ENCODE data around the gene COL8A2.

COL8A2 gene

DNA sequence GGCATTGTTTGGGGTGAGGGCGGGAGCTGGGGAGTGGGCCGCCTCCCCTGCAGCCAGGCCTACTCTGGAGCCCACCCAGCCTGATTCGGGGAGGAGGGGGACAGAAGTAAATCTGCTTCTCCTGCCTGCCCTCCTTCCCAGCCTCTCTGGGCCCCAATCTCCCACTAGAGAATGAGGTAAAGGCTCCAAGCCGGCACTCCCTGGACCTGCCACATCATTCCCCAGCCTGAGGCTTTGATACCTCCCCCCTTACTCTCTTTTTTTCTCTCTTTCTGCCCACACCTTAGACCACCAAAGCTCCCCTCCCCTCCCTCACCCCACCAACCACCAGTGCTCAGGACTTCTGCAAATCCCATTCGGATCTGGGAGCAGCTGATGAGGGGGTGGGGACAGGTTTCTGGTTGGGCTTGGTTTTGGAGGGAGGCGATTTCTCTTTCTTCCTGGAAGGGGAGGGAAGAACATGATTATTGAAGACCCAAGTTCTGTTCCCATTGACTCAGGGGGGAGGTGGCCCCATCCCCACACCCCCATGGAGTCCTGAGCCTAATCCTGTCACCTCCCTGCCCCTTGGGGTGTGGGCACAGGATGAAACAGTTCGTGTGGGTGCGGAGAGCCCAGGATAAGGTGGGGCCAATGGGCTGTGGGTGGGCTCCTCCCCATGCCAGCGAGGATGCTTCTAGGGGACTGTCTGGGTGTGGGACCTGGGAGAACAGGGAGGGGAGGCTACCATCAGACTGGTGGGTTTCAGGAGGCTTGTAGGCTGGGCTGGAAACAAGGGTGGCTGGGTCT, 32.3 kb upstream of the COL8A2 start:
- peak; percentile 31 for DNase-seq

GRCh38 chr1:36156329-36157114, 31.5 kb upstream of the COL8A2 start:
- peak; percentile 81 for DNase-seq

GRCh38 chr1:36155408-36156328, 30.6 kb upstream of the COL8A2 start, which contains the start of gene MAP7D1:
Gene MAP7D1 (plus strand): TSS chr1:36156160. CDS start chr1:36156418, 258 bp downstream.
- DNase-seq: peak; percentile 90

DNA sequence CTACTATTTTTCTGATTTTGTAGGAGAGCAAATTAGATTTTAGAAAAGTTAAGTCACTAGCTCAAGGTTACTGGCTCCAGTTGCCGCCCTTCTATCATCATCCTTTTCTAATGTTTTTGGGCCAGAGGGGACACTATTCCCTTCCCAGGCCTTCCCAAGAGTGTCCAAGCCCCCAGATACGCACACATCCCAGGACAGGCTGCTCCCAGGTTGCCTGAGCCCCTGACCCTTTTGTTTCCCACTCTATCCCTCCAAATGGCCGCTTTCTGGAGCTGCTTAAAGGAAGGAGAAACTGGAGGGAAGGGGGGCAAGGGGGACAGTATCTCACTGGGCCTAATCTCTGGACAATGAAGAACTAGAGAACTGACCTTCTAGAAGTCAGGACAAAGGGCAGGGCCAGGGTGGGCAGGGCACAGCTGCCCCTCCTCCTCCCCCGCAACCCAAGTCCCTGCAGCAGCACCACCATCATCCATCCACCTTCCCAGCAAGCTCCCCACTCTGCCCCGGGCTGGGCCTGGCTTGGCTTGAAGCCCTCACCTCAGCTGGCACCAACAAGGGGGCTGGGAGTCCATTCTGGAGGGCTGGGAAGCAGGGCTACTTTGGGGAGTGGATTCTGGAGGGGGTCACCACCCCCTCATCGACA, 29.9 kb upstream of the COL8A2 start:
- no peak for DNase-seq

GRCh38 chr1:36154335-36154734, 29.3 kb upstream of the COL8A2 start:
- no peak for DNase-seq

DNA sequence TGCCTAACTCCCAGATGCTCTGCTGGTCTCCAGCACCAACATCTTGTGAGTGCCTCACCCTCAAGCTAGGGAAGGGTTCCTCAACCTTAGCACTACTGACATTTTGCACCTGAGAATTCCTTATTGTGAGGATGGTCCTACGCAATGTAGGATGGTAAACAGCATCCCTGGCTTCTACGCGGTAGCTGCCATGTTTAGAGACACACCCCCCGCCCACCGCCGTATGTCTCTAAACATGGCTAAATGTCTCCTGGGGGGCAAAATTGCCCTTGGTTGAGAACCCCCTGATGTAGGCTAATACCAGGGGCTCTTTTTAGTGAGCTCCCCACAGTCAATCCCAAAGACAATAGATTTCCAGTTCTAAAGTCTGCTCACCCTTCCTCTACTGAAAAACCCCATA, 28.5 kb upstream of the COL8A2 start:
- no peak for DNase-seq

- peak; percentile 69 for DNase-seq
These were observed 26.8 kb upstream of the COL8A2 start for GRCh38 chr1:36151845-36152203.

GRCh38 chr1:36151134-36151844, 26.3 kb upstream of the COL8A2 start:
- no peak for DNase-seq

DNA sequence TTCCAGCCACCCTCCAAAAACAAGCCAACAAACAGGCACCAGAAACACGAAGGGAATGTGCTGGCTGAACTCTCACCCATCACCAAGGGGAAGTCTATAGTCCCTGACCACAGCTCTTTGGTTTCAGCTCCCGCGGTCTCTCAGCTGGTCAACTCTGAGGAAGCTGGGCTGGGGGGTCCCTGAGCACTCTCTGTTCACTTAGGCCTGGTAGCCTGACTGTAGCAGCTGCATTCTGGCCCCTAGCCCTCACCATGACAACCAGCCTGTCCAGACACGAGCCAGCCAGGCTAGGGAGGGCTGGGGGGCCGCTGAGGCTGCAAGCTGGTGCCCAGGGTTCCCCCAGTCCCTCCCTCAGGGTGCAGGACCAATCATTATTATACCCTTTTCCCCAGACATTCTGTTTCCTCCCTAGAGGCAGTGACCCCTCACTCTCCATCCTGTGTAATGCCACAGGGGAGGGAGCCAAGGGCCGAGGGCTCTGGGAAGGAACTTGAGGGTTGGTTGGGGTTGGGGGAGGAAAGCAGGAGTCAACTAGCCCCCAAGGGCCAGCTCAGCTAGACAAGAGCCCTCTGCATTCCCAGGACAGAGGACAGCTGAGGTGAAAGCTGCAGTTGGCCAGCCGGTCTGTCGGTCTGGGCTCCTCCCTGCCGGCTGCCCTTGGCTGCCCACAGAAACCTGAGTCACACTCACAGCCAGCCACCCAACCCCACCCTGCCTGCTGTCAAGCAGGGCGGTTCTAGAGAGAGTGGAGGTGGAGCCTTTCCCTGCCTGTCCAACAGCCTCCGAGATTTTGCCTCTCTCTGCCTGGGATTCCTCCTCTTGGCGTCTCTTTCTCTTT, 25.5 kb upstream of the COL8A2 start:
- peak; percentile 86 for DNase-seq

DNA sequence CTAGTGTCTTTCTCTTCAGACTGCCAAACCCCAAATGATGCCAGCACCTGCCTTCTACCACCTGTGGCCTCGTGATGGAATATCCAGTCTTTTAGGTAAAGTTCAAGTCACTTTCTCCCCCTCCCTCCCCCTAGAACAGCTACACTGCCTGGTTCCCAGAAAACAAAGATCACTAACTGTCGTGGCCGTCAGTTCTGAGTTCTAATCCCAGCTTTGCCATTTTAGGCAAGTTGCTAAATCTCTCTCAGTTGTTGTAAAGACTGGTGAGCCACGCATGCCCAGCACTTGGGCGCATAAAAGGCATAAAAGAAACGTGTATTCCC, 24.9 kb upstream of the COL8A2 start:
- no peak for DNase-seq

DNA sequence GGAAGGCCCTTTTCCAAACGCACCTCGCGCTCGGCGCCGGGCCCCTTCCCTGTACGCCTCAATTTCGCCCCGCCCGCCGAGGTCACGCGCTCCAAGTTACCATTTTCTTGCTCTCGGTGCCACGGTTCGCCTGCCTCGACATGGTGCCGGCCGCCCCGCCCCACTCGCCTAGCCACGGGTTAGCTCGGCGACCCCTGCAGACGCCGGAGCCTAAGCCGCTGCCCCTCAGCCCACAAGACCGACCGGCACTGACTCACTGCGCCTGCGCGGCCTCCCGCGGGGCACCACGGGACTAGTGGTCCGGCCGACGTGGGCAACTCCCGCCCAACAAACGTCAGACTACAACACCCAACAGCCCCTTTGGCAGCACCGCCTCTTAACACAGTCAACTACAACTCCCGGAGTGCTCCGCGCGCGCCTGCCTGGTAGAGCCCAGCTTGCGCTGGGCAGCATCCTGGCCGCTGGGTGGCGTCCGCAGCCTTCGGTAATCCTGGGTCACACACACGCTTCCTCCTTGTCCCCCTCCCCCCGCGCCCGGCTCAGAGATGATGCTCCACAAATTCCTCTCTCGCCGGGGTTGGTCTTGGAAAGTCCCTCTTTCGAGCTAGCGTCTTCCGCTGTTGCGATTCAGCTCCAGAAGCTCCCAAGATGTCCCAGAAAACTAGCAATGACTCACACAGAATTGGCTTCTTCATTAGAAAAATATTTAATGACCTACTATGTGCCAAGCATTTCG, 24.4 kb upstream of the COL8A2 start, which contains the start of gene TRAPPC3:
Gene TRAPPC3, minus strand, starts transcription at position 250 of the 736 bp plus-strand sequence. Its CDS starts 108 bp downstream, at position 142.
- peak; percentile 100 for DNase-seq

DNA sequence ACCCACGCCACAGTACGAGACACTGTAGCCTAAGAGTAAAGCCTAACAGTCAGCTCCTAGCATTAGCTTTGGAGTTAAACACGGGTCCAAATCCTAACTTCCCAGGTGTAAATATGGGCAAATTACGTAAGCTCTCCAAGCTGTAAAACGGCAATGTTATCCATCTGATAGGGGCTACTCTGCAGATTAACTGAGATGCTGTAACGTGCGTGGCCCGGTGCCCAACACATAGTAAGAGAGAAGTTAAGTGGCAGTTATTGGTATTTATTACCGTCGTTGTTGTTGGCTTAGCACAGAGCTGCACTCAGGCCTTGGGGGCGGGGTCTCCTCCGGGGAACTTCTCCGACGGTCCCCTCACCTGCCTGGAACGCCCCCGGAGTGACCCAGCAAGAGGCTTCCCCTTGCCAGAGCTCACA, 23.8 kb upstream of the COL8A2 start:
- no peak for DNase-seq

GRCh38 chr1:36144413-36144812, 19.4 kb upstream of the COL8A2 start:
- DNase-seq: no peak

GRCh38 chr1:36143424-36143823, 18.4 kb upstream of the COL8A2 start:
- DNase-seq: no peak

DNA sequence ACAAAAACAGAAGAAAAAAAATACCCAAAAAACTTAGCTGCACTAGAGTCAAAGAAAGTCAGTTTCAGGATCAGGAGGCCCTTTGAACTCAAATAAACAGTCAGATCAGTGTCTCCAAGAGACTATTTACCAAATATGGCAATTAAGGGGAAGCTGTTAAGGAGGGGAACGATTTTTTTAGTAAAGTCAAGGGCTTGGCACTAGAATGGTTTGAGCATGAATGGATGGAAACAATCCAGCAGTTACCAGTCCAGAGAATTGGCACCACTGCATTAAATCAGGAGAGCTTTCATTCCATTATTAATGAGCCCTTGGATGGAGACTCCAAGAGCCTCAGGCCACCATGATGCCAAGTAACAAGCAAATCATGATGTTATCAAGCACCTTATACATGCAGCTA, 17.1 kb upstream of the COL8A2 start:
- no peak for DNase-seq

DNA sequence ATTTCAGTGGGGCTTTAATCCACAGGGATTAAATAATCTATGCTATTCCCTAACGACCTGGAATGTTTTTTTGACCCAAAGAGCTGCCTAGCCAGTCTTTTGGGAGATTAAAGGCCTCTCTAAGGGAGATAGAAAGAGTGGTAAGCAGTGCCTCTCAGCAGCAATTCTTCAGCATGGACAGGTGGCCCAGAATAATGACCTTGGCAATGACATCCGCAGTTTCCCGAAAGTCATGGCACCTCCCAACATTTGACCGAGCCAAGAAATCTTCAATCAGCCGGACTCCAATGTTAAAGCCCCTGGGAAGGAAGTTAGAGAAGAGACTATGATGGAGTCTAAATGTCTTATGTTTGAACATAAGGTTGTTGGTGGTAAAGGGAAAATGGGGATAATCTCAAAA, 14.5 kb upstream of the COL8A2 start:
- DNase-seq: no peak

- DNase-seq: no peak
These were observed 12.8 kb upstream of the COL8A2 start for GRCh38 chr1:36137776-36138175.

DNA sequence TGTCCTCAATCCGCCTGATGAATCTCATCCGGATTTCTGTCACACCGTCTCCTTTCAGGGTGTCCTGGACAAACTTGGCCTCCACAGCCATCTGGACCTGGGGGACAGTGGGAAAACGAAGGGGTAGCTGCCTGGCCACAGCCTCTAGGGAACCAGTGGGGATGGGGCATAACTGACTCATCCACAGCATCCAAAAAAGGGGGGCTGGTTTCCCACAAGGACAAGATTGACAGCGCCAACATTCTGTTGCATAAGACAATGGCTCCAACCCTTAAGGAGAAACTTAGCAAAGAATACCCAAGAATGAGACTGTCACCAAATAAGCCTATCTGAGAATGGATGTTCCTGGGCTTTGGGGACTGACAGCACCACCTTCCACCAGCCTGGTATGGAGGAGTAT, 12.2 kb upstream of the COL8A2 start:
- no peak for DNase-seq

GRCh38 chr1:36136535-36136934, 11.5 kb upstream of the COL8A2 start:
- no peak for DNase-seq

DNA sequence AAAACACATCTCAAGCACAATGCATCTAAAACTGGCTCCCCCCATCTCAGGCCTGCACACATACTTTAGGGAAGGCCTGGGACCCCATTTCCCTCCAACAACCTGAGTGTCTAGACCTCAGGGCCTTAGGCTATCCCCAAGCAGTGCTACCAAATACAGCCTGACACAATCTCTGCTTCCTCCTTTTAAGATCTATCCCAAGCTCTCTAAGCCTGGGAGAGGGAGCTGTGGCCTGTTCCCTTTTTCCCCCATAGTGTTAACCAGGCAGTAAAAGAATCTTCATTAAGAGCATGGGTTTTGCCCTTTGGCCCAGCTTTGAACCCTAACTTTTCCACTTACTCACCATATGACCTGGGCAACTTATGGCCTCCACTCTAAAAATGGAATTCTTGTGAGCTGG, 10.8 kb upstream of the COL8A2 start:
- no peak for DNase-seq
